OCI-M2 (cell line): Measurements from ENCODE around the gene FERMT2.
"Not testable (repeated sequence)": the region's sequence is repeated elsewhere in the genome, so short reads cannot be mapped to it uniquely, and the experiment has no call there.

Source experiments
- DNase-seq: peaks from one replicate; lab custom pipeline; 2025; ENCODE audit not compliant: unreplicated experiment; lab: John Stamatoyannopoulos, UW

Gene FERMT2

DNA sequence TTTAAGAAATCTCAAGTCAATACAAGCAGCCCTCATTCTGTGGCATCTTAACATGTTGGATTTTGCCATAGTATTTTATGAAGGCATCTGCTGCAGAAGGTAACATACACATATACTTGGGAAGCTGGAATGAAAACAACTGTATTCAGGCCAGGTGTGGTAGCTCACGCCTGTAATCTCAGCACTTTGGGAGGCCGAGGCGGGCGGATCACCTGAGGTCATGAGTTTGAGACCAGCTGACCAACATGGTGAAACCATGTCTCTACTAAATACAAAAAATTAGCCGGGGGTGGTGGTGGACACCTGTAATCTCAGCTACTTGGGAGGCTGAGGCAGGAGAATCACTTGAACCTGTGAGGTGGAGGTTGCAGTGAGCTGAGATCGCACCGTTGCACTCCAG is 86.0 kb downstream of the FERMT2 start:
- not testable (repeated sequence) for DNase-seq

DNA sequence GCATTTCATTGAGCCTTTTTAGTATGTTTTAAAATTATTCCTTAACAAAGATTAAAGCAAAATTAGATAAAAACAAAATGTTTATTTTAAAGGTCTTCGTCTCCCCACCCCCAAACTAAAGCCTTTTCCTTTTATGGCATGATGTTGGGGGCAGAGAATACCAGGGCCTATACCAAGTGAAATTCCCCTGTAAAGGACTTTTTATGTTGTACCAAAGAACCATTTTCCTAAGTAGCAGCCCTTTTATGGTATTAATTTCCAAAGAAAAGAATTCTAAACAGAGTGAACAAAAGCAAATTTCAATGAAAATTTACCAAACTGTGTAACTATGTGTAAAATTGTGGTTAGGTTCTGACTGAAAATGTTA is 87.5 kb downstream of the FERMT2 start:
- DNase-seq: no peak

DNA sequence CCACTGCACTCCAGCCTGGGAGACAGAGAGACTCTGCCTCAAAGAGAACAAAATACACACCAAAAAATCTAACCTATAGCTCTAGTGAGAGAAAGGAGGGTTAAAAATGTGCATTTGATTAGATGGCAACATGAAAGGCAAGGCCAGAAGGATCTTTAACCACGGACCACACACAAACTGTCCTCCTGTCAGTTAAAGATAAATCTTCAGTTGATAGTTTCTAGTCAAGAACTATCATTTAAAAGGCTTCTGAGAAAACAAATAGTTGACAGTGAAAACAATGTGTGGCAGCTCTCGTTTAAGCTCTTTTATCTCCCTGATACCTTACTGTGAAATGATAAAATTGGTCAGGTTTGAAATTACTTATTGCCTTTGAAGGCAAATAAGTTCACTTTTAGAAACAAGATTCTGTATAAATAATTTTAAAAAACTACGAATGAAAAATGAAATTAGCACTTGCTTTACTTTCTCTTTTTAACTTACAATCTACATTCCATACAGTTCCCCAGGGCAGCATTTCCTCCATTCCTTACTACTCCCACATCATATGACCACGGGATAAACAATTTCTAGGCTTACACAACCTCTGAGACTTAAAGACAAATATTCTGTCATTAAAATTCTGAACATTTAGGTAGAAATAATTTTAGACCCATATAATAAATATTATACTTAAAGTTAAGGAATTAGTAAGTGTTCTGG is 88.1 kb downstream of the FERMT2 start:
- no peak for DNase-seq

DNA sequence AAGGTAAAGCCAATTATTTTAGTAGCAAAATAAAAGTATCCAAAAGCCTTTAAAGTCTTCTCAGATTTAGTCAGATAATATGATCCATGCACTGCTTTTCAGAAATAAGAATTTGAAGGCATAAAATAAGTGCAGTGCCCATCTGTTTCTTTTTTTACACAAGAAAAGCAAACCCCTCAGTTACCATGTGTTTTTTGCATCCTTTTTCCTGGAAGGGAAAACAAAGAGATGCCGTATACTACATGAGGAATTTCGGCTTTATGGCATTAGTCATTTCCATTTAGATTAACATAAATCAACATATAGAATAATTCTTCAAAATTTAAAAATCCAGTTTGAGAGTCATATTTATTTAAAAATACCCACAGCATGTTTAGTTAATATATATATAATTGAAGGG is 89.4 kb downstream of the FERMT2 start:
- no peak for DNase-seq

DNA sequence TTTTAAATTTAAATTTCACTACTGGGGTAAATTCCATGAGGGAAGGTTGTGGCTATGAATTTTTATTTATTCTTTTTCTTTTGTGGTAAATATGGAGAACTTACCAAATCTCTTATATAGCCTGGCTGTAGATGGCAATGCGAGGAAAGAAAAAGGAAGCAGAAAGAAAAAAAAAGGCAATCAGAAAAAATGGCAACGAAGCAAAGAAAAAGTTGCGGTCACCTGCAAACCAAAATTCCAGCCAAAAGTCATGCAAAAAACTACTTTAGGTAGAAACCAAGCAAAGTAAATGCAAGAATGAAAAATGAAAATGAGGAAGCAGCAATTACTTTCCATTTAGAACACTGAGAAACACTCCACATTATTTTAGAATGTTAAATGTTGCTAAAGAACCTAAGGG is 89.9 kb downstream of the FERMT2 start:
- no peak for DNase-seq

DNA sequence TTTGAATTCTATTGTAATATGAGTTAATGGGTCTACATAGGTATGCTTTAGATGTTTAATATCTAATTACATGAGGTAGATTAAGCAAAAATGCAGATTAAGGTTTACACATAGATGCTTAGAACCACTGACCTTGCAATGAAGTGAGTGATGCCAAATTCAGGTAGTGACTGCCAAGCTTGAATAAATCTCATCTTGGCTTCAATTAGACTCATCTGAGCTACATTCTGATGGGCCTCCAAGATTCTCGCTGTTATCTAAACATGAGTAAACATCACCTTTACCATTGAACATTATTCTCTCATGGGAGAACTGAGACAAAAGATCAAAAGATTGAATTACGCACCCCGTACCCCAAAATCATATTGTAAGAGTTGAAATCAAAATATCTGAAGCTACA is 90.6 kb downstream of the FERMT2 start:
- no peak for DNase-seq

DNA sequence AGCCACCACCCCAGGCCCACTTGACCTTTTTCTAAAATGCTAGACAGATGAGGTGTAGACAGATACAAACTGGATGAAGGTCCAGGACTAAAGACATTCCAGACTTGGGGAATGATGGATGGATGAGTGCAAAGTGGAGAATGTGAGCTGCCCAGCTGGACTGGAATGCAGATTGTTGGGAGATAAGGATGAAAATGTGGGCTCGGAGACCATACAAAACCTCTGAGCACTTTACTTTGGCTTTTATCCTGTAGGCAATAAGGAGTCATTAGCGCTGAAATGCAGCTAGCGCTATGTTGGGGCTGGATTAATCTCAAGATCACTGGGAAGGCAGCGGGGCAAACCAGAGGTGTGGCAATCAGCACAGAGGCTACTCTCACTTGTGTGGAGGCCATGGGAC is 94.7 kb downstream of the FERMT2 start:
- no peak for DNase-seq

DNA sequence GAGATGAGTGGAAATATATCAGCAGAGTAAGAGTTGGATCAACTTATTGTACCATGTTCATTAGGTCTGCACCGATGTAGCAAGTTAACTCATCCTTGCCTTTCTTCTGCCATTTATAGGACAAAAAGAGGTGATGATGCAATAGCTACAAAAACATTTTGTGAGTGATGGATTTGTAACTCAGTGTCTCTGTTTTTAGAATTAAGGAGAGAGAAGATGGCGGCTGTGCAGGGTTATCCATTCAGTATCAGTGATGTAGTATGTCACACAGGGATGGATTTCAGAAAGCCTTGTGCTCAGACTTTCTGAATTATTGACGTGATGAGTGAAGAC is 97.4 kb downstream of the FERMT2 start:
- DNase-seq: no peak

DNA sequence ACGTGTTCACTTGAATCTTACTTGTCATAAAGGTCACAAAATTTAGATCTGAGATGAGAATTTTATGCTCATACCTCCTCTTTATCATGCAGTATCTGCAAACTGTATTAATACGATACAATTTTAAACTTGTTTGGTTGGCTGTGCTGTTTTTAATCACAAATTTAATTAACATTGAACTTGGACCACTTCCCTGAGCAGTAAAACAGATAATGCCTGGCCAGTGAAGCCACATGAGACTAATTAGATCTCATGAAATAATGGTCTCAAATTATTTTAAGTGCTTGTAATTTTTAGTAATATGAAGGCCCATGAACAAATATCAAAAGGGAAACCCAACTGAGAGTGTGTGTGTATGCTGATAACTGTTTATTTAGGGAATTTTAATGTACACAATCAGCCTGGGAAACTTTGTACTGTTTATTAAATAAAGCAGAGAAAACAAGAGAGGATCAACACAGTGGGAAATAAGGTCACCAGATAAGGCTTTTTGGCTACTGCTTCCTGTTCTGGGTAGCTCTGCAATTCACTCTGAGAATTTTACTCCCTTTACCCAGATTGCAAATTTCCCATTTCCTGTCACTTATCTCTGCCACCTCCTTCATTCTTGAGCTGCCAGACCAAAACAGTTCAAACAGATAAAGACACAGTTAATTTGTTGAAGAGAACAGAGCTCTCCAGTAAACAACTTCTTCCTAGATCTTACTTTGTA is 97.9 kb downstream of the FERMT2 start:
- DNase-seq: no peak

DNA sequence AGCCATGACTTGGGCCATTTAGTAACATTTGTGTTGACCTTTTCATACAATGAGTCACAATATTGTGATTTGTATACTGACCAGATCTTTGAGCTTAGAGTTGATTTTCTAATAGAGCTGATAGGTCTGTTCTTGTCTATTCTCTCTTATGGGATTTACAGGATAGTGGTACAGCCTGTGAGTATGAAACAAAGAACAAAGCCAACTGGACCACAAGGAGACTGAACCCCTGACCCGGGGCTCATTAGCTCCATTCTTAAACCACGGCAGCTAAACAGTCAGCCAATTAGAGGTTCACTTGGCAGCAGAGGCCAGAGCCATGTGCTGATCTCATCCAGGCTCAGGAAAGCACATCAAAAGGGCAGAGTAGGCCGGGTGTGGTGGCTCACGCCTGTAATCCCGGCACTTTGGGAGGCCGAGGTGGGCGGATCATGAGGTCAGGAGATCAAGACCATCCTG is 100.4 kb downstream of the FERMT2 start:
- DNase-seq: no peak

DNA sequence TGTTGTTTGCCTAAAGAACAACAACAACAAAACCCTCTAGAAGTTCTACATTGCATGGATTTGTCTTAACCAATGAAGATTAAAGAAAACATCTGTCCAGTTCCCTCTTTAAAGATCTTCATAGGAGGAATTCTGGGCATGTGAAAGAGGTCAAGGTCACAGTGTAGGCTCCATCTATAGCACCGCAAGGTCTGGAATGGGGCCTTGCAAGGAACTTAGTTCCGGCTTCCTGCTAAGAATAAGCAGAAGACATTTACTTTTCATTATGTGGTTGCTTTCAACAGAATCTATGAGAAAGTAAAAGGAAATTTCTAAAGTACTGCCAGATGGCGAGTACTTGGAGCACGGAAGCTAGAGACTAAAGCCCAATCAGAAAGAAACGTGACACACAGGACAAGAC is 102.2 kb downstream of the FERMT2 start:
- no peak for DNase-seq

DNA sequence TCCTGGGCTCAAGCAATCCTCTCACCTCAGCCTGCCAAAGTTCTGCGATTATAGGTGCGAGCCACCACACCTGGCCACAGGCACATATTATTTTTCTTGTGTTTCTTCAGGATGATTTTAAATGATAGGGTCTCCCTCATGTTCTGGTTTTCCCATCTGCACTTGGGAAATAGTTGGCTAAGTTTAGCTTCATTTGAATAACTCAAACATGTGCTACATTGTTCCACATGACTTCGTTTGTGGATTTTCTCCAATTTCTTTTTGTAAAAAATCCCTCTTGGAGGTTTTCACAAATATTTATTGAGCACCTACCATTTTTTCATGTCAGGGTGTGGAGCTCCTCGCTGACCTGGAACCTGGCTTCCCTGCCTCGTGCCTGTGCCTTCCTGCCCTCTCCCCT is 104.3 kb downstream of the FERMT2 start:
- DNase-seq: no peak

DNA sequence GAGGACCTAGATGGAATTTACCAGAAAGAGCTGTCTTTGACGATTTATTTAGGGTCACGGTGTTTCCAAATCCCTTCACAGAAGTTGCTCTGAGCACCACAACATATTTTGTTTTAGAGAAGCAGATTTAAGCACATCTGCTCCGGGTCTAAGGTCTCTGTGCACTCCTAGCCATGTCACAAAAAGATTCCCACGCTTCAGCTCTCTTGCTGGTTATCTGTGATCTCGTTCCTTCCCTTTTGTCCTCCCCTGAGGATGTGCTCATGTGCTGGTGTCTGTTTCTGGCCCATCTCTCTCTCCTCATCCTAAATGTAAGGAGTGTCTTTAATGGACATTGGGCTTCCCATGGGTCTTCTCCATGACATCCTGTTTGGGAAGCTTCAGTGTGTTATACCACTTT is 105.8 kb downstream of the FERMT2 start:
- DNase-seq: no peak

DNA sequence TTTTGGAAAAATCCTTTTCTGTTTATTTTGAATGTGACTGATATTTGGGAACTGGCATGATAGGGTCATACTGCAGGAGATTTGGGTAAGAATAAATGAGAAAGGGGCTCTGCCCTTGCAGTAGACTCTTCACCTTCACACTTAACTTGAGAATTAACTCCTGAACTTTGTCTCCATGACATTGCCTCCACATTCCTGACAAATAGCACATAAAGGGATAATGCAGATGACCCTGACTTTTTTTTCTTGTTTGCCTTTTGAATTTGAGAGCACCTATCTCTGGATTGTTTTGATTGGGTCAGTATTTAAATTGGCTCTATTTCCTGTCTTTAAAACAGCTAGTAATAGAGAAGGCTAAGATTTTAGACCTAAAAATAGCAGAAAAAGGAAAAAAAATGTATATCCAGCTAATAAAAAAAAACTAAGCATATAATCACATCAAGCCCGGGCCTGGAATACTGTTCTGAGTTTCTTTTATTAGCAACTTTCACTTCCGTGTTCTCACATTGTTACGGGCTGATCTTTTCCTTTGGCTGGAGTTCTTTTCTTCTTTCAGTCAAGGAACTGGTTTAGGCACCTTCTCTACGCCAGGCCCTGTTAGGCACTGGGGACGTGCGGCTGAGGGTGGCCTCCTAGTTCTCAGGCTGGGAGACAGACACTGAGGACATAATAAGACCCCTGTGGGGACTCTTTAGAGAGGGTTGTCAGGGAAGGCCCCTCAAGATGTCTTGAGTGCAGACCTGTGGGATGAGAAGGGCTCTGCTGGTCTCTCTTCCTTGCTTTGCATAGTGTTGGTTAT is 106.4 kb downstream of the FERMT2 start:
- DNase-seq: no peak

DNA sequence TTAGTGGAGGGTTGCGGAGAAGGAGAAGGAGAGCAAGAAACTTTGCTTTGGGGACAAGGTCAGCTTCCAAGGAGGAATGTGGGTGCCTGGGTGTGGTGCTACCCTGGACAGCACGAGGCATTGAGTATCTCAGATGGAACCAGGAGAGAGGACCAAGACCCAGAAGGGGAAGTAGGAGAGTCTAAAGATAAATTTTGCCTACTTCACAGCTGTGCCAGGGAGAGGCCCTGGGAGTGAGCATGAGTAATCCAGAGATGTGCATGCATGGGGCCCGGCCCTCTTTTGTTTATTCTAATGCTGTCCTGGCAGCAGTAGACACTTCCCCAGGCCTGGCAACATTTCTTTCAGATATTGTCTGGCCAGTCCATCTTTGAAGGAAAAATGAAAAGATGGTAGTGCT is 110.0 kb downstream of the FERMT2 start:
- DNase-seq: no peak

DNA sequence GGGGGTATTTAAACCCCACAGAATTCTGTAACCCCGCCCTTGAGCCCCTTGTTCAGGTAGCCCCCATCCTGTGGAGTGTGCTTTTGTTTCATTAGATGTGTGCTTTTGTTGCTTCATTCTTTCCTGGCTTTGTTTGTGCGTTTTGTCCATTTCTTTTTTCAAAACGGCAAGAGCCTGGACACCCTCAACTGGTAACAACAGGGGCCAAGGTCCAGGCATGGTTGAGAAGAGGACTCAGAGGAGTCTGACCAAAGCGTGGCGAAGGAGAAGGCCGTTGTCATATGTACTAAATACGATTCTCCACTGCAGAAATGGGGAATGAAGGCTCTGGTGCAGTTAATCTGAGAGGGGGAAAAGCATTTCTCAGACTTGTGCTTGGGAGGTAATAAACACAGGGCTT is 113.4 kb downstream of the FERMT2 start:
- DNase-seq: no peak

DNA sequence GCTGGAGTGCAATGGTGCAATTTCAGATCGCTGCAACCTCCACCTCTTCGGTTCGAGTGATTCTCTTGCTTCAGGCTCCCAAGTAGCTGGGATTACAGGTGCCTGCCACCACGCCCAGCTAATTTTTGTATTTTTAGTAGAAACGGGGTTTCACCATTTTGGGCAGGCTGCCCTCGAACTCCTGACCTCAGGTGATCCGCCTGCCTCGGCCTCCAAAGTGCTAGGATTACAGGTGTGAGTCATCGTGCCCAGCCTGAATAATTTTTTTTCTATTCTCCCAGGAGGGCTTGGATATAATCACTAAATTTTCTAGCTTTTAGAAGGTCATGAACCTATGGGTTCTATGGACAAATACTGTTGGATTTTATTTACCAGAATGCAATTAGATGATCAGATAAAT is 114.8 kb downstream of the FERMT2 start:
- no peak for DNase-seq

DNA sequence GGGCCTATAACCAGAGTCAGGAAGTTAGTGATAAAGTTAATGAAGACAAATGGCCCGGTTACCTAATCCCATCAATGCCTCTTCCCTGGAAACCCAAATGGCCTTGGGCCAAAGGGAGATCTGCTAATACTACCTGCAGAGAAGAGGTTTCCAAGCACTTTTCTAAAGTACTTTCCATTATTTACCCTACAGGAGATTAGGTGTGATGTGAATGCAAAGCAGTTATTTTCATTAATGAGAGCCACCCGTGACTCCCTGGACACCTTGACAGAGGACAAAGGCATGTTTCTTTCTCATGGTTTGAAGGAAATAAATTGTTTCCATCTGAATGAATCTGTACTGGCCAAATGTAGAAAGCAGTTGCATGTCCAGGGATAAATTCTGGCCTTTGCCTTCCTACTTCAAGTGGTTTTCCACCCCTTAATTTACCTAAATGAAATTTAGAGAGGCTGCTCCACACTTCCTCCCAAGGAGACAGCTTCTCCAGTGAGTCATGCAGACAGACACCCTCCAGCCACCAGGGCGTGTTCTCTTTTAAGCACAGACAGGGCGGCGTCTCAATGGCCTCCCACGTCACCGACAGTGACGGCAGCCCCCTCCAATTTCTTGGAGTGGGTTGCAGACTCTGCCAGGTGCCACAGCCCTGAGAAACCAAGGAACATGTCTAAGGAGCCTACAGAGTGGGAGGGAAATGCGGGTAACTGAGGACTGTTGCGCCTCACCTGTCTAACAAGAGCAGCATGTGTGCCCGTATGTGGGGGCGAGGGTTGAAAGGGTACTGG is 115.5 kb downstream of the FERMT2 start:
- no peak for DNase-seq

DNA sequence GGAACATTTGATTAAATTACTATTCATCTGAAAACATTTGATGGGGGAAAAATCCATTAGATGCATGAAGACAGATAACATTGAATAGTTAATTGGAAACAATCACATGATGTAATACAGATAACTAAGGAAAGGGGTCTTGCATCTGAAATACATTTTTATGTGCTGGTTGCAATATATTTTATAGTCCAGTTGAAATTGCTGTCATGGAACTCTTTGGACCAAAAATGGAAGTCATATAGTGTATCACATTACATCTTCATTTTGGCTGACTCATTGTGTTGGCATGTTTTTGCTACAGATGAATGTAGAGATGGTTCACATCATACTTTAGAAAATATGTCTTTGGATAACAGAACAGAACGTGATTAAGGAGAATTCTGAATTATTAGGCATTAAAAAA is 116.4 kb downstream of the FERMT2 start:
- DNase-seq: no peak

DNA sequence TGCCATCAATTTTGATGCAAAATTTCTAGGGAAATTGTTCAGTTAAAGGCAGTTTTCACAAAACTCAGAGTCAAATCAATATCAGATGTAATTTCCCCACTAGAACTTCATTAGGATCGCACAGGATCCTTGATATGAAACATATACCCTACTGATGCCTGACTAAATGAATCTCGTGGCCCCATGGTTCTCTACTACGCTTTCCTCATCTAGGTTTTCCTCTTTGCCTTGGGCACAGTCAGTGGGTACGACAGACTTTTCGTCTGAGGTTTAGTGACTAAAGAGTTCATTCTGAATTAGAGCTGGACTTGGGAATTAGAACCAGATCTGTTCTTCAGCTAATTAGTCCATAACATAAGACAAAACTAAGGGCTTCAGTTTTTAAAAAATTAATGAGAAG is 117.0 kb downstream of the FERMT2 start:
- no peak for DNase-seq

DNA sequence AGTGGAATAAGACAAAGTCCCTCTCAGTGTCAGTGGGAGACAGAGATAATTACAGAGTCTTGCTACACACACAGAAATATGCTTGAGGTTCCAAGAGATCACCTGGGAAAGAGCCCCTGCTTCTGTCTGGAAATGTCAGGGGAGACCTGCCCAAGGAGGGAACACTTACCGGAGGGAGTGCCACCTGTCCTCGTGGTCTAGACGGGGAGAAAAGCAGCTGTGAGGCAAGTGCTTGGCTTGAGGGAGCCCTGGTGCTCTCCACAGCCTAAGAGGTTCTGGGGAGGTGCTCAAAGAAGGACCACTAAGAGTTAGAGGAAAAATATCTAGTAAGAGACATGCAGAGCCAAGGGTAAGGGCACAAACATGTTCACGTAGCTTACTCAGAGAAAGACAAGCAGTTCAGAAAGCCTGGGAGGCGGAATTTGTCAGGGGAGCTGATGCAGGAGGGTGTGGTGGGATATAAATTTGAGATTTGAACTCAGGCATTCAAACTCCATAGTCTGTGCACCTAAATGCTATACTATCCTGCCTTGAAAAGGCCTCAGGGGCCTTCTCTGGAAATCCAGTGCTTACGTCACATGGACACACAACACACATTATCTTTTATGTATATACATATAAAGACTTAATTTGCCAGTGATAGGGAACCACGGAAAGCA is 121.2 kb downstream of the FERMT2 start:
- no peak for DNase-seq
